RWPE2 (cell line): ENCODE results near the gene SUGCT.
A peak's percentile ranks its signal among the peaks of the same experiment; 100 is the strongest.

Source experiments
- ATAC-seq: fragments of 200-7000 bp; cut with Tn5 transposase; 3 replicates; pipeline ENCODE4 v1.9.1; 2021; ENCODE audit warnings: low read depth
- DNase-seq: peaks from one replicate; pipeline ENCODE4 v3.0.0-alpha.2; 2020; ENCODE audit warnings: low spot score
- H3K27ac ChIP-seq: fragments of 450-650 bp; 2 replicates; pipeline ENCODE4 v1.5.1; 2017; ENCODE audit warnings: mild to moderate bottlenecking; ENCODE audit not compliant: poor library complexity, severe bottlenecking
- H3K27me3 ChIP-seq: fragments of 250-450 bp; sonication (Bioruptor Pico); 2 replicates; pipeline ENCODE4 v1.5.1; 2021; ENCODE audit warnings: mild to moderate bottlenecking, moderate library complexity; ENCODE audit not compliant: insufficient read depth, poor library complexity, severe bottlenecking
- H3K36me3 ChIP-seq: fragments of 250-450 bp; sonication (Bioruptor Pico); 2 replicates; pipeline ENCODE4 v1.5.1; 2020; ENCODE audit warnings: low read depth, mild to moderate bottlenecking, moderate library complexity
- H3K4me1 ChIP-seq: fragments of 250-450 bp; sonication (Bioruptor Pico); 2 replicates; pipeline ENCODE4 v1.5.1; 2021; ENCODE audit warnings: mild to moderate bottlenecking, moderate library complexity; ENCODE audit not compliant: insufficient read depth, poor library complexity, severe bottlenecking
- H3K4me3 ChIP-seq: fragments of 250-450 bp; sonication (Bioruptor Pico); 2 replicates; pipeline ENCODE4 v1.5.1; 2021; ENCODE audit warnings: mild to moderate bottlenecking, moderate library complexity; ENCODE audit not compliant: severe bottlenecking
- H3K9me3 ChIP-seq: fragments of 250-450 bp; sonication (Bioruptor Pico); 2 replicates; pipeline ENCODE4 v1.5.1; 2021; ENCODE audit warnings: mild to moderate bottlenecking, moderate library complexity; ENCODE audit not compliant: severe bottlenecking
- TF ChIP-seq, protein P1 (sequence below): fragments of 450-650 bp; IDR thresholded peaks from one replicate; pipeline ENCODE4 v1.5.1; 2017; ENCODE audit warnings: mild to moderate bottlenecking, moderate library complexity; ENCODE audit not compliant: poor library complexity, severe bottlenecking

SUGCT gene

DNA sequence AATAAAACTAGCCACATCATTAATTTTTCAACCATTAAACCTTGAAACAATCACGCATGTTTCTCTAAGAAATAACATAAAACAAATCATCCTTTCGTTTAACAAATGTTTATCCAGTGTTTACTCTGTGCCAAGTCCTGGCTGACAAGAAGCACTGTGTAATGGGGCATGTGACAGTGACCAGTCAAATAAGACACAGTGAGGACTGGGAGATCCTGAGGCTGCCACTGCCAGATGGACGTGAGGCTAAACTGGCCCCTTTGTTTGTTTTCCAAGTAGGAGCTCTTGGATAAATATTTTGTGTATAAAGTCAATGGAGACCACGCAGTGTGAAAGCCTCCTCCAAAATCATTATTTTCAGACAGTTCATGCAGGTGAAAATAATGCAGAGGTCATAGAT, 626.2 kb downstream of the SUGCT start:
- Histone ChIP-seq H3K9me3 (no peaks in the 10 kb centered on the region), H3K27me3 (no peaks in the 10 kb centered on the region), H3K36me3 (no peaks in the 10 kb centered on the region), H3K4me1 (no peaks in the 10 kb centered on the region), H3K27ac (no peak overlapping the region), H3K4me3 (no peak overlapping the region)
- no peak for DNase-seq
- no peak for ATAC-seq
- TF ChIP-seq, protein P1, sequence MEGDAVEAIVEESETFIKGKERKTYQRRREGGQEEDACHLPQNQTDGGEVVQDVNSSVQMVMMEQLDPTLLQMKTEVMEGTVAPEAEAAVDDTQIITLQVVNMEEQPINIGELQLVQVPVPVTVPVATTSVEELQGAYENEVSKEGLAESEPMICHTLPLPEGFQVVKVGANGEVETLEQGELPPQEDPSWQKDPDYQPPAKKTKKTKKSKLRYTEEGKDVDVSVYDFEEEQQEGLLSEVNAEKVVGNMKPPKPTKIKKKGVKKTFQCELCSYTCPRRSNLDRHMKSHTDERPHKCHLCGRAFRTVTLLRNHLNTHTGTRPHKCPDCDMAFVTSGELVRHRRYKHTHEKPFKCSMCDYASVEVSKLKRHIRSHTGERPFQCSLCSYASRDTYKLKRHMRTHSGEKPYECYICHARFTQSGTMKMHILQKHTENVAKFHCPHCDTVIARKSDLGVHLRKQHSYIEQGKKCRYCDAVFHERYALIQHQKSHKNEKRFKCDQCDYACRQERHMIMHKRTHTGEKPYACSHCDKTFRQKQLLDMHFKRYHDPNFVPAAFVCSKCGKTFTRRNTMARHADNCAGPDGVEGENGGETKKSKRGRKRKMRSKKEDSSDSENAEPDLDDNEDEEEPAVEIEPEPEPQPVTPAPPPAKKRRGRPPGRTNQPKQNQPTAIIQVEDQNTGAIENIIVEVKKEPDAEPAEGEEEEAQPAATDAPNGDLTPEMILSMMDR = no peak

DNA sequence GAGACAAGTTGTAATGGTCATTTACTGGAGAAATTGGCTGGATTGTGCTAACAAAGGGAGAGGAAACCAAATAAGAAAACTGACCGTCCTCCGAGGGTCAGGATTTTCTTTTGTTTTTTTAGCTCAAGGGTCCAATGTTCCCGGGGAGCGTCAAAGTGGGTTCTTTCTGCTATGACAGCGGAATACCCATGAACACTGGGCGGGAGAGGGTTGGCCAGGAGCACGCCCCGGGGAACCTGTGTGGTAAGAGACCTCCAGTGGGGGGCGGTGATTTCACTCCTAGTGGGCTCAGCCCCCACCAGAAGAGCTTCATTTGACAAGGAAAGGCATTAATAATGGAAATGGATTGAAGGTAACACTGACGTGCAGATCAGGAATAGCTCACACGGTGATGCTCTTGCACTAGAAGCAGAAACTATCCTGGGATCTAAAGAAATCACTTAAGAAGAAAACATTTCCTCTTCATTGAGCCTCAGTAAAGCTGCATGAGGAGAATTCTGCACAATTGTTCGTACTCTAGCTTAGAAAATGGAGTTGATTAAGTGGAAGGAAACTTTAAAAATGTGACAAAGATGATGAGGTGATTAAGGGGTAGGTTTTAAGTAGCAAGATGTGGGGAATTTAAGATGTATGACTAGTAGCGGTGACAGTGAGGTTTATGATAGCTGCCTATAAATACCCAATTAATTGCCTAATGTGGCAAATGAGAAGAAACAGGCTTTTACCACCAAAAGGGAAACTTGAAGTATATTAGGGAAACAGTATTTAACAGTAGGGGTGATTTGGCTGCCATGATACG, 627.2 kb downstream of the SUGCT start:
- TF ChIP-seq, protein P1 = peak; percentile 26
- Histone ChIP-seq H3K27ac (no peak overlapping the region), H3K4me1 (no peaks in the 10 kb centered on the region), H3K9me3 (no peaks in the 10 kb centered on the region), H3K36me3 (no peaks in the 10 kb centered on the region), H3K27me3 (no peaks in the 10 kb centered on the region), H3K4me3 (no peak overlapping the region)
- DNase-seq = no peak
- ATAC-seq = no peak

DNA sequence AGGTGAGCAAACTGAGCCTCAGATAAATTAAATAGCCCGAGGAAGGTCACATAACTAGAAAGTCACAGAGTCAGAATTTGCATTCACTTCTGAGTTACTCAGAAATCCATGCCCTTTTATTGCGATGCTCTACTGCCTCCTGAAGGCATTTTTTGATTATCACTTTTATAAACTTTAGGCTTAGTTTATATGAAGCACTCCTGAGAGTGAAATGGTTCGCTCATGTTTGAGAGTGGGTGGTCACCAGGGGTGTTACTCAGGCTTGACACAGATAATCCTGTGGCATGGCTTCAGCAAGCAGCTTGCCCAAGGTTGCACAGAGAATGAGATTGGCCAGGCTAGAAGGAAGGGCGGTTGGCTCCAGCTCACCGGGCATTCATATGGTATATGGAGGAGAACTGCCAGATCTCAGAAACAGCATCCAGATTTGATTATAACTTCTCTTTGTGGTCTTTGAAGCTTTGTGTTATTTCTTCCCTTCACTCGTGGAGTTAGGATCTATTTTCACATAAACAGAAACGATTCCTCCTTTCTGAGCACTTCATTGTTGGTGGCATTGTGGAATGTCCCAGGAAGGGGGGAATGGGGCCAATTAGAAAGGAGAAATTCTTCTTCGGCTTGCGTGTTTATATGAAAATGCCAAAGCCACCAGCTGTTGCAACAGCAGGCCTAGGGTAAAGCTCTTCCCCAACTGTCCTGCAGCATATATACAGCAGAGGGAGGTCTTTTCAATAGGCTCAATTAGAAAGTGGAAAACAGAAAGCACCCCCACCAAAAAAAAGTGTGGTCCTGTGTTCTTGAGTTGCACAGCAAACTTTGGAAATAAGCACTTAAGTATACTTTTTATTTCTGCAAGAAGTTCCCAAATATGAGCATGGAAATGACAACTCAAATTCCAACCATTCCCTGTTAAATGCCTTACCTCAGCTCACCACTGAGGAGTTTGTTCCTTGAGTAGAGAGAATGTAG, 628.8 kb downstream of the SUGCT start:
- ATAC-seq = no peak
- Histone ChIP-seq H3K4me1 (no peaks in the 10 kb centered on the region), H3K27ac (no peak overlapping the region), H3K36me3 (no peaks in the 10 kb centered on the region), H3K27me3 (no peaks in the 10 kb centered on the region), H3K9me3 (no peaks in the 10 kb centered on the region), H3K4me3 (no peak overlapping the region)
- TF ChIP-seq, protein P1 = peak; percentile 29
- no peak for DNase-seq

DNA sequence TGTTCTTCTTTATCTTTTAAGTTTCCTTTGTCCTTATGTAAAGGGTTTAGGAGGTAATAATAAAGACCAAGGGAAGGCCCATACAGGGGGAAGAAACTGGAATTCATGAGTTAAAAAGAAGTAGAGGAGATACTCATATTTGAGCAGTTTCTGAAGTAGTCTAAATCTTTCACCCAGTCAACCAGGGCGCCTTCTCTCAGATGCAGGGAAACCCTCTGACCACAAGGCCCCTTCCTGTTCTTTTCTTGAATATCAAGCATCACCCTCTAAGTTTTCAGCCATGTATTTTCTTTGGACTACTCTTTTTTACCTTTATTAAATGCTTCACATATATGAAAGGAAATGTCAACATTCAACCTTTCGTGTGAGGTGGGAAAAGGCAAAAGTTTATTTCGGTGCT, 630.8 kb downstream of the SUGCT start:
- TF ChIP-seq, protein P1 = no peak
- Histone ChIP-seq H3K4me1 (no peaks in the 10 kb centered on the region), H3K9me3 (no peaks in the 10 kb centered on the region), H3K4me3 (no peak overlapping the region), H3K36me3 (no peaks in the 10 kb centered on the region), H3K27me3 (no peaks in the 10 kb centered on the region), H3K27ac (no peak overlapping the region)
- DNase-seq (no peak), ATAC-seq (no peak)
